ENCODE measurements around the gene EP400. TPM values are rescaled to one million over a fixed set of nuclear protein-coding genes. Genes with fewer than 3 reads are reported as not detected.

EP400 gene
- total and polyA plus RNA-seq, 2 donors (not counting 1 experiment from before 2014, with no cell fraction given): 3.4 to 12.4 TPM

- Histone ChIP-seq H3K27me3 (ENCODE audit: control insufficient read depth, insufficient read depth, low read length) (no peaks in the 10 kb centered on the region), H3K4me1 (ENCODE audit: control insufficient read depth, extremely low read depth, insufficient read depth, low read length) (no peaks in the 10 kb centered on the region), H3K9ac (ENCODE audit: insufficient read depth, low read length) (no peak overlapping the region), H3K27ac (ENCODE audit: insufficient read depth, low read length) (no peak overlapping the region), H3K79me2 (ENCODE audit: control insufficient read depth, insufficient read depth, low read length) (no peaks in the 10 kb centered on the region), H3K4me2 (ENCODE audit: extremely low read depth, insufficient read depth, low read length) (no peak overlapping the region), H3K9me3 (ENCODE audit: control insufficient read depth, insufficient read depth, low read depth, low read length) (no peaks in the 10 kb centered on the region), H3K4me3 (replicated peaks in 1 of 4; ENCODE audit: control extremely low read depth in 1 of 4, insufficient read depth in 1 of 4, low read depth in 3 of 4, low read length in 4 of 4) (no peak overlapping the region), H2AFZ (ENCODE audit: low read length) (no peak overlapping the region), H3K36me3 (ENCODE audit: control insufficient read depth, insufficient read depth, low read length) (peaks cover 38% of the 10 kb centered on the region), H4K20me1 (ENCODE audit: control insufficient read depth, extremely low read depth, insufficient read depth, low read length) (no peaks in the 10 kb centered on the region)
- no peak for TF ChIP-seq EZH2 (IDR thresholded peaks at IDR 0.05; ENCODE audit: low read length, missing control alignments)
- no peak for TF ChIP-seq CTCF (conservative IDR thresholded peaks at IDR 0.05 in 1 of 2, IDR thresholded peaks at IDR 0.05 in 1 of 2; ENCODE audit: low read depth in 1 of 2, low read length in 2 of 2)
- DNase-seq (ENCODE audit: low read depth in 2 of 2): no peak
Measured at GRCh38 chr12:132065203-132065602, 115.5 kb downstream of the EP400 start.

- H3K9ac ChIP-seq (ENCODE audit: insufficient read depth, low read length): no peak overlapping the region
- no peaks in the 10 kb centered on the region for H4K20me1 ChIP-seq (ENCODE audit: control insufficient read depth, extremely low read depth, insufficient read depth, low read length)
- no peaks in the 10 kb centered on the region for H3K4me1 ChIP-seq (ENCODE audit: control insufficient read depth, extremely low read depth, insufficient read depth, low read length)
- H3K79me2 ChIP-seq (ENCODE audit: control insufficient read depth, insufficient read depth, low read length): no peaks in the 10 kb centered on the region
- no peak overlapping the region for H3K4me2 ChIP-seq (ENCODE audit: extremely low read depth, insufficient read depth, low read length)
- peaks cover 38% of the 10 kb centered on the region for H3K36me3 ChIP-seq (ENCODE audit: control insufficient read depth, insufficient read depth, low read length)
- DNase-seq (ENCODE audit: low read depth in 2 of 2): no peak
- TF ChIP-seq EZH2 (IDR thresholded peaks at IDR 0.05; ENCODE audit: low read length, missing control alignments) (no peak), CTCF (conservative IDR thresholded peaks at IDR 0.05 in 1 of 2, IDR thresholded peaks at IDR 0.05 in 1 of 2; ENCODE audit: low read depth in 1 of 2, low read length in 2 of 2) (no peak)
- no peak overlapping the region for H3K4me3 ChIP-seq (replicated peaks in 1 of 4; ENCODE audit: control extremely low read depth in 1 of 4, insufficient read depth in 1 of 4, low read depth in 3 of 4, low read length in 4 of 4)
- no peak overlapping the region for H2AFZ ChIP-seq (ENCODE audit: low read length)
- H3K9me3 ChIP-seq (ENCODE audit: control insufficient read depth, insufficient read depth, low read depth, low read length): no peaks in the 10 kb centered on the region
- H3K27ac ChIP-seq (ENCODE audit: insufficient read depth, low read length): no peak overlapping the region
- no peaks in the 10 kb centered on the region for H3K27me3 ChIP-seq (ENCODE audit: control insufficient read depth, insufficient read depth, low read length)
Measured at GRCh38 chr12:132065609-132066344, 116.0 kb downstream of the EP400 start.

- Histone ChIP-seq H4K20me1 (ENCODE audit: control insufficient read depth, extremely low read depth, insufficient read depth, low read length) (no peaks in the 10 kb centered on the region), H3K79me2 (ENCODE audit: control insufficient read depth, insufficient read depth, low read length) (no peaks in the 10 kb centered on the region), H3K27me3 (ENCODE audit: control insufficient read depth, insufficient read depth, low read length) (no peaks in the 10 kb centered on the region), H3K4me2 (ENCODE audit: extremely low read depth, insufficient read depth, low read length) (no peak overlapping the region), H3K4me3 (replicated peaks in 1 of 4; ENCODE audit: control extremely low read depth in 1 of 4, insufficient read depth in 1 of 4, low read depth in 3 of 4, low read length in 4 of 4) (no peak overlapping the region), H3K36me3 (ENCODE audit: control insufficient read depth, insufficient read depth, low read length) (peaks cover 40% of the 10 kb centered on the region), H2AFZ (ENCODE audit: low read length) (no peak overlapping the region), H3K4me1 (ENCODE audit: control insufficient read depth, extremely low read depth, insufficient read depth, low read length) (no peaks in the 10 kb centered on the region), H3K9me3 (ENCODE audit: control insufficient read depth, insufficient read depth, low read depth, low read length) (no peaks in the 10 kb centered on the region), H3K27ac (ENCODE audit: insufficient read depth, low read length) (no peak overlapping the region), H3K9ac (ENCODE audit: insufficient read depth, low read length) (no peak overlapping the region)
- TF ChIP-seq EZH2 (IDR thresholded peaks at IDR 0.05; ENCODE audit: low read length, missing control alignments) (no peak), CTCF (conservative IDR thresholded peaks at IDR 0.05 in 1 of 2, IDR thresholded peaks at IDR 0.05 in 1 of 2; ENCODE audit: low read depth in 1 of 2, low read length in 2 of 2) (no peak)
- DNase-seq (ENCODE audit: low read depth in 2 of 2): no peak
Measured at GRCh38 chr12:132066345-132066685, 116.6 kb downstream of the EP400 start.
